GM18505 (cell line): ENCODE results near the gene TXNDC17.
"Not testable (repeated sequence)": the region's sequence is repeated elsewhere in the genome, so short reads cannot be mapped to it uniquely, and the experiment has no call there.

Experiments used
- ATAC-seq: cut with Tn5 transposase; IDR thresholded peaks from one replicate; pipeline ENCODE4 v1.9.1; 2021; ENCODE audit not compliant: unreplicated experiment
- POLR2A ChIP-seq: IDR thresholded peaks from 4 replicates; pipeline ENCODE4 v1.6.1; 2011; ENCODE audit warnings: borderline replicate concordance; ENCODE audit not compliant: insufficient read depth, insufficient read length; ENCODE audit errors: extremely low read depth

TXNDC17 gene

GRCh38 chr17:6640536-6641246 lies at the start of gene TXNDC17, which contains the start of gene KIAA0753:
TXNDC17 (plus strand) TSS chr17:6641060; CDS start chr17:6641083, 23 bp downstream.
KIAA0753 (minus strand) TSS chr17:6640711; CDS start chr17:6635103, 5,608 bp downstream.
- ATAC-seq: peak; percentile 81
- TF ChIP-seq POLR2A: peak; percentile 98

- no peak for TF ChIP-seq POLR2A
- ATAC-seq: no peak
Measured at GRCh38 chr17:6591599-6592158, 49.2 kb upstream of the TXNDC17 start.

- no peak for TF ChIP-seq POLR2A
Measured at GRCh38 chr17:6592173-6592572, 48.7 kb upstream of the TXNDC17 start.

GRCh38 chr17:6593371-6593770 lies 47.5 kb upstream of the TXNDC17 start:
- ATAC-seq: not testable (repeated sequence)

More at GRCh38 chr17:6592173-6592572, 48.7 kb upstream of the TXNDC17 start:
- ATAC-seq: no peak

GRCh38 chr17:6596081-6596480 lies 44.8 kb upstream of the TXNDC17 start:
- TF ChIP-seq POLR2A: no peak
- ATAC-seq: no peak

- TF ChIP-seq POLR2A: no peak
- ATAC-seq: no peak
Measured at GRCh38 chr17:6596511-6596910, 44.3 kb upstream of the TXNDC17 start.

- ATAC-seq: no peak
- TF ChIP-seq POLR2A: no peak
Measured at GRCh38 chr17:6596941-6597340, 43.9 kb upstream of the TXNDC17 start.

GRCh38 chr17:6597727-6598126 lies 43.1 kb upstream of the TXNDC17 start:
- no peak for TF ChIP-seq POLR2A
- ATAC-seq: no peak

- no peak for ATAC-seq
Measured at GRCh38 chr17:6599364-6599763, 41.5 kb upstream of the TXNDC17 start.

GRCh38 chr17:6602141-6602540 lies 38.7 kb upstream of the TXNDC17 start:
- TF ChIP-seq POLR2A: no peak
- ATAC-seq: no peak

More at GRCh38 chr17:6599364-6599763, 41.5 kb upstream of the TXNDC17 start:
- no peak for TF ChIP-seq POLR2A

GRCh38 chr17:6603744-6604325 lies 37.0 kb upstream of the TXNDC17 start:
- TF ChIP-seq POLR2A: no peak
- no peak for ATAC-seq

GRCh38 chr17:6605142-6605541 lies 35.7 kb upstream of the TXNDC17 start:
- ATAC-seq: no peak
- TF ChIP-seq POLR2A: no peak

GRCh38 chr17:6608321-6608720 lies 32.5 kb upstream of the TXNDC17 start:
- ATAC-seq: no peak
- TF ChIP-seq POLR2A: no peak

GRCh38 chr17:6610011-6610410 lies 30.8 kb upstream of the TXNDC17 start:
- no peak for TF ChIP-seq POLR2A
- no peak for ATAC-seq
